ENCODE data around the gene TPRX2. TPM values are rescaled to one million over a fixed set of nuclear protein-coding genes. Genes with fewer than 3 reads are reported as not detected.

The TPRX2 gene
- total RNA-seq, 1 donor from 2014 or later = not detected

Other genes with a start within 250 kb of the TPRX2 start
- gene EHD2, start 145.8 kb upstream of the TPRX2 start, total RNA-seq = 37.0 TPM
- gene NOP53, start 113.7 kb upstream of the TPRX2 start, total RNA-seq = 218 TPM
- gene SELENOW, start 80.5 kb upstream of the TPRX2 start, total RNA-seq = 152 TPM
- gene TPRX1, start 54.7 kb upstream of the TPRX2 start, total RNA-seq = not detected
- gene CRX, start 37.3 kb upstream of the TPRX2 start, total RNA-seq = not detected
- not detected for gene SULT2A1, start 27.1 kb downstream of the TPRX2 start, total RNA-seq
- gene BSPH1, start 132.9 kb downstream of the TPRX2 start, total RNA-seq = not detected
- not detected for gene ELSPBP1, start 135.4 kb downstream of the TPRX2 start, total RNA-seq
- not detected for gene CABP5, start 184.8 kb downstream of the TPRX2 start, total RNA-seq